DLD1 (cell line): ENCODE results near the gene GINS2.

Experiments used
- in situ Hi-C: cut with HindIII; loops from 2 replicates; pipeline ENCODE4 v1.10.0; 2017; ENCODE audit warnings: low sequenced_read_pairs

GINS2 gene

DNA sequence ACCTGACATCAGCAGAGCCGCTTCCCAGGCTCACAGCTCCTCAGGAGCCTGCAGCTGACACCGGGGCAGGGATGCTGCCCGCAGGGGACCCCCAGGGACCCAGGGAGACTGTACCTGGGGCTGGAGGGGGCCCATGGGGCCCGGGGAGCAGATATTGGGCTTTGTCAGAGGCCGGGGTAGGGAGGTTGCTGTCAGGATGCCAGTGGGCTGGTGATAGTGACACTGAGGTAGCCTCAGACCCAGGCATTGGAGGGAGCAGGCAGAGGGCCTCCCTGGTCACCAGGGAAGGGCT, 60.5 kb downstream of the GINS2 start:
- in situ Hi-C loops: no loop called here

GRCh38 chr16:85627526-85628264, 61.1 kb downstream of the GINS2 start:
- in situ Hi-C loops: no loop called here

GRCh38 chr16:85627089-85627488, 61.7 kb downstream of the GINS2 start:
- in situ Hi-C loops: no loop called here
